H1 (cell line): ENCODE measurements around the gene ELOVL2. TPM values are rescaled to one million over a fixed set of nuclear protein-coding genes. Genes with fewer than 3 reads are reported as not detected.

Experiments used
- CTCF ChIA-PET: fragments of 300-600 bp; sonication (Branson Sonifier 250); formaldehyde crosslinking; loops from one replicate; lab custom pipeline; 2021; ENCODE audit not compliant: partially characterized antibody; lab: Charles Lee
- POLR2A ChIA-PET: fragments of 300-600 bp; sonication (Branson Sonifier 250); formaldehyde crosslinking; loops from one replicate; lab custom pipeline; 2021; ENCODE audit warnings: inconsistent platforms; ENCODE audit not compliant: partially characterized antibody; lab: Charles Lee
- DNase-seq, 2 experiments: peaks; one replicate each; pipeline versions ENCODE4 v3.0.0 to v3.0.0-alpha.2; 2010 to 2022; ENCODE audit warnings: low spot score in 2 of 2, low read depth in 1 of 2, mixed read lengths in 1 of 2
- FAIRE-seq: peaks from 2 replicates; lab custom pipeline; 2011; peaks lifted over from hg19 to GRCh38; lab: Jason Lieb, UNC
- H2AFZ ChIP-seq: 2 replicates; pipeline ENCODE4 v1.8.1; 2012; ENCODE audit warnings: low read length, inconsistent platforms
- H2AK5ac ChIP-seq: 2 replicates; pipeline ENCODE4 v1.6.1; 2013; ENCODE audit warnings: low read depth, low read length
- H2BK120ac ChIP-seq: replicated peaks from 2 replicates; pipeline ENCODE3; 2013; ENCODE audit warnings: low read depth, low read length, inconsistent platforms
- H2BK12ac ChIP-seq: 2 replicates; pipeline ENCODE4 v1.6.1; 2013; ENCODE audit warnings: low read depth, low read length
- H2BK15ac ChIP-seq: 2 replicates; pipeline ENCODE4 v1.6.1; 2013; ENCODE audit warnings: low read length
- H2BK20ac ChIP-seq: 2 replicates; pipeline ENCODE4 v1.6.1; 2013; ENCODE audit warnings: low read length
- H2BK5ac ChIP-seq: 2 replicates; pipeline ENCODE4 v1.6.1; 2013; ENCODE audit warnings: low read depth, low read length
- H3K14ac ChIP-seq: 2 replicates; pipeline ENCODE4 v1.6.1; 2013; ENCODE audit warnings: inconsistent platforms; ENCODE audit not compliant: insufficient read length
- H3K18ac ChIP-seq: 2 replicates; pipeline ENCODE4 v1.6.1; 2013; ENCODE audit warnings: low read length; ENCODE audit errors: extremely low read depth
- H3K23ac ChIP-seq: 2 replicates; pipeline ENCODE4 v1.6.1; 2013; ENCODE audit warnings: inconsistent platforms; ENCODE audit not compliant: insufficient read length
- H3K23me2 ChIP-seq: 2 replicates; pipeline ENCODE4 v1.6.1; 2013; ENCODE audit warnings: low read depth, low read length
- H3K27ac ChIP-seq: 2 replicates; pipeline ENCODE4 v1.6.1; 2011; ENCODE audit warnings: low read depth, low read length, inconsistent platforms
- H3K27me3 ChIP-seq, 4 experiments: replicated peaks in 1 of 4; 1 replicate in 1 of 4; 2 replicates in 3 of 4; pipeline versions ENCODE4 v1.6.1 to v1.8.1; 2011 to 2013; ENCODE audit warnings: low read length in 3 of 4, mild to moderate bottlenecking in 3 of 4, inconsistent platforms in 2 of 4, mixed read lengths in 2 of 4, moderate library complexity in 1 of 4; ENCODE audit not compliant: control insufficient read depth in 3 of 4, insufficient read depth in 3 of 4; ENCODE audit errors: extremely low read depth in 1 of 4
- H3K36me3 ChIP-seq, 4 experiments: 2 replicates each; pipeline versions ENCODE4 v1.6.1 to v1.8.1; 2011 to 2013; ENCODE audit warnings: mild to moderate bottlenecking in 4 of 4, low read length in 3 of 4, moderate library complexity in 2 of 4, control low read depth in 1 of 4, inconsistent platforms in 1 of 4; ENCODE audit not compliant: insufficient read depth in 4 of 4, control insufficient read depth in 2 of 4
- H3K4ac ChIP-seq: replicated peaks from 2 replicates; pipeline ENCODE3; 2013; ENCODE audit warnings: low read length, low read depth, mixed read lengths, inconsistent platforms; ENCODE audit not compliant: insufficient read length
- H3K4me1 ChIP-seq, 4 experiments: replicated peaks in 1 of 4; 1 replicate in 1 of 4; 2 replicates in 3 of 4; pipeline versions ENCODE4 v1.6.1 to v1.8.1; 2011 to 2013; ENCODE audit warnings: low read length in 3 of 4, inconsistent platforms in 2 of 4, mixed read lengths in 1 of 4; ENCODE audit not compliant: insufficient read depth in 4 of 4, control insufficient read depth in 3 of 4
- H3K4me2 ChIP-seq, 2 experiments: 2 replicates each; pipeline versions ENCODE4 v1.6.1 to v1.8.1; 2011 to 2013; ENCODE audit warnings: low read depth in 2 of 2, low read length in 2 of 2, control low read depth in 1 of 2, inconsistent platforms in 1 of 2, mild to moderate bottlenecking in 1 of 2; ENCODE audit not compliant: insufficient read depth in 1 of 2
- H3K4me3 ChIP-seq, 4 experiments: fragments of 200-600, 300-600 bp in 1 of 4; sonication (generic), shearing (Covaris generic), sonication (Bioruptor Twin) in 1 of 4; 2 replicates each; pipeline versions ENCODE4 v1.5.1 to v1.8.1; 2011 to 2016; ENCODE audit warnings: low read length in 4 of 4, low read depth in 3 of 4, control low read depth in 2 of 4, inconsistent platforms in 2 of 4, mild to moderate bottlenecking in 2 of 4, mixed read lengths in 1 of 4, moderate library complexity in 1 of 4; ENCODE audit not compliant: insufficient read depth in 2 of 4; ENCODE audit errors: extremely low read depth in 1 of 4
- H3K56ac ChIP-seq: replicated peaks from 2 replicates; pipeline ENCODE3; 2013; ENCODE audit warnings: low read depth, mild to moderate bottlenecking, mixed read lengths, low read length, inconsistent platforms; ENCODE audit not compliant: insufficient read length
- H3K79me1 ChIP-seq: 2 replicates; pipeline ENCODE4 v1.6.1; 2013; ENCODE audit warnings: low read depth, low read length, control low read depth
- H3K79me2 ChIP-seq, 2 experiments: 2 replicates each; pipeline versions ENCODE4 v1.6.1 to v1.8.1; 2012 to 2013; ENCODE audit warnings: low read length in 2 of 2, mild to moderate bottlenecking in 2 of 2, inconsistent platforms in 1 of 2; ENCODE audit not compliant: insufficient read depth in 2 of 2, control insufficient read depth in 1 of 2
- H3K9ac ChIP-seq, 4 experiments: replicated peaks in 1 of 4; 1 replicate in 1 of 4; 2 replicates in 3 of 4; pipeline versions ENCODE4 v1.6.1 to v1.8.1; 2011 to 2013; ENCODE audit warnings: low read depth in 3 of 4, low read length in 3 of 4, control low read depth in 2 of 4, mild to moderate bottlenecking in 2 of 4, moderate library complexity in 2 of 4, inconsistent platforms in 1 of 4; ENCODE audit errors: extremely low read depth in 1 of 4
- H3K9me3 ChIP-seq, 2 experiments: 2 replicates each; pipeline versions ENCODE4 v1.6.1 to v1.8.1; 2012 to 2013; ENCODE audit warnings: mild to moderate bottlenecking in 2 of 2, moderate library complexity in 2 of 2, control low read depth in 1 of 2, inconsistent platforms in 1 of 2, low read depth in 1 of 2, low read length in 1 of 2, mixed read lengths in 1 of 2; ENCODE audit not compliant: insufficient read depth in 2 of 2
- H4K20me1 ChIP-seq, 2 experiments: replicated peaks in 1 of 2; 2 replicates each; pipeline versions ENCODE3 to v1.8.1; 2011 to 2013; ENCODE audit warnings: inconsistent platforms in 2 of 2, low read length in 2 of 2, mild to moderate bottlenecking in 1 of 2; ENCODE audit not compliant: insufficient read depth in 2 of 2, control insufficient read depth in 1 of 2
- H4K5ac ChIP-seq: 2 replicates; pipeline ENCODE4 v1.6.1; 2013; ENCODE audit warnings: low read length, low read depth, mixed read lengths, inconsistent platforms; ENCODE audit not compliant: insufficient read length
- H4K8ac ChIP-seq: 2 replicates; pipeline ENCODE4 v1.8.0; 2013; ENCODE audit warnings: mild to moderate bottlenecking, moderate library complexity, low read length, inconsistent platforms; ENCODE audit not compliant: insufficient read depth; ENCODE audit errors: extremely low read depth
- H4K91ac ChIP-seq: replicated peaks from 2 replicates; pipeline ENCODE3; 2013; ENCODE audit warnings: low read length, mixed read lengths, inconsistent platforms; ENCODE audit not compliant: insufficient read length
- ASH2L ChIP-seq: fragments of 200-600, 300-600 bp; sonication (generic); IDR thresholded peaks from one replicate; pipeline ENCODE4 v1.7.1; 2017; ENCODE audit warnings: low read length
- CBX5 ChIP-seq: fragments of 300-800, 300-1000 bp; sonication (generic); IDR thresholded peaks from 2 replicates; pipeline ENCODE4 v1.7.1; 2016; ENCODE audit warnings: antibody characterized with exemption, low read length, low read depth
- CHD1 ChIP-seq: IDR thresholded peaks from 2 replicates; pipeline ENCODE4 v1.6.1; 2012; ENCODE audit warnings: low read depth, low read length, improper control_type of control experiment
- FOSL1 ChIP-seq: IDR thresholded peaks from 2 replicates; pipeline ENCODE4 v1.6.1; 2011; ENCODE audit warnings: mild to moderate bottlenecking, low read depth, low read length, moderate library complexity; ENCODE audit not compliant: insufficient read depth
- KDM1A ChIP-seq: fragments of 200-600, 300-600 bp; sonication (generic); IDR thresholded peaks from 2 replicates; pipeline ENCODE4 v1.7.1; 2016; ENCODE audit warnings: mild to moderate bottlenecking, low read length, borderline replicate concordance
- RAD21 ChIP-seq, 2 experiments: IDR thresholded peaks in 1 of 2; conservative IDR thresholded peaks in 1 of 2; 2 replicates each; pipeline ENCODE4 v1.6.1; 2011; ENCODE audit warnings: low read depth in 2 of 2, low read length in 2 of 2, improper control_type of control experiment in 1 of 2, inconsistent platforms in 1 of 2, mild to moderate bottlenecking in 1 of 2, moderate library complexity in 1 of 2
- SAP30 ChIP-seq: fragments of 300-600 bp; sonication (generic); IDR thresholded peaks from 2 replicates; pipeline ENCODE4 v1.7.1; 2012; ENCODE audit warnings: low read length, moderate library complexity, mild to moderate bottlenecking, inconsistent platforms; ENCODE audit not compliant: insufficient read depth, insufficient replicate concordance
- TBP ChIP-seq: IDR thresholded peaks from 2 replicates; pipeline ENCODE4 v1.6.1; 2011; ENCODE audit warnings: low read depth, low read length, improper control_type of control experiment
- TEAD4 ChIP-seq: IDR thresholded peaks from 2 replicates; pipeline ENCODE4 v1.6.1; 2012; ENCODE audit warnings: low read depth, low read length, inconsistent platforms, mixed read lengths
- WGBS, 2 experiments: shearing (Covaris generic) in 1 of 2; methylation state at CpG; one replicate each; pipeline versions ENCODE4 v1.1.6 to v1.1.7; 2013 to 2015; ENCODE audit warnings: low lambda C conversion rate in 2 of 2, mixed read lengths in 2 of 2, inconsistent platforms in 1 of 2, low coverage in 1 of 2, missing lambda C conversion rate in 1 of 2; ENCODE audit not compliant: insufficient replicate concordance in 2 of 2, insufficient coverage in 1 of 2, insufficient read length in 1 of 2; ENCODE audit errors: extremely low coverage in 1 of 2, missing lambda C conversion rate in 1 of 2; 5-methylcytosine and 5-hydroxymethylcytosine counted together
- polyA plus RNA-seq, 7 experiments: library from polyadenylated mRNA; depleted of rRNA in 3 of 7; stranded (reverse) in 5 of 7; unstranded in 2 of 7; fragments of >200 nt in 5 of 7; fragments of 200-250 nt in 2 of 7; gene quantifications; 1 replicate in 5 of 7; 2 replicates in 1 of 7; 4 replicates in 1 of 7; pipeline versions ENCODE4 v1.2.1 to v1.2.3, GENCODE V29; 2011 to 2013; ENCODE audit warnings: missing spikeins in 2 of 7, mixed read lengths in 2 of 7
- total RNA-seq: library from RNA; stranded (reverse); fragmentation: NEBNext Ultra II Directional; extraction: Animal tissue kit (Norgen Biotek cat#: 25700); gene quantifications from 2 replicates; pipeline ENCODE4 v1.2.1, GENCODE V29; 2021
- TF ChIP-seq, protein P1 (sequence below): IDR thresholded peaks from 2 replicates; pipeline ENCODE4 v1.6.1; 2012; ENCODE audit warnings: inconsistent platforms
- TF ChIP-seq, protein P2 (sequence below): IDR thresholded peaks from 2 replicates; pipeline ENCODE4 v1.6.1; 2012; ENCODE audit warnings: inconsistent platforms
- TF ChIP-seq, protein P3 (sequence below): IDR thresholded peaks from 2 replicates; pipeline ENCODE4 v1.6.1; 2011; ENCODE audit warnings: low read length, improper control_type of control experiment

The ELOVL2 gene
- total and polyA plus RNA-seq, 2 of the 8 experiments (the other 6 are each of a cell fraction or from before 2014, with no cell fraction given), result 0.42 to 0.89 TPM

DNA sequence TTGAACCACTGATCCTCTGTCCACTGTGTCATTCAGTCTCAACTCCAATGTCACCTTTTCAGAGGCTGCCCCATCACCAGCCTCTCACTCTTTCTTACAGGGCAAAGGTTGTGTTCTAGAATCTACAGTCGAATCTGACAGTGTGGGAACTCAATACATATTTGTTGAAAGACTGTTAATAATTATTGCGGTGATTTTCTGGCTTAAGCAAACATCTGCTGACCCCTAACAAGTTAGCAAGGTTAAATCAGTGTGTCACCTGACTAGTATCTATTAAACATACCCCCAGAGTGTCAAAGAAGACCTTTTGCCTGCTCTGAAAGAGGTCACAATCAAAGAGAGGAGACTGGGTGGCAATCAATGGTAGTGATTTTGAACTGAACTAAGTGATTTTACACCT, 41.9 kb downstream of the ELOVL2 start:
- Histone ChIP-seq H3K4me1 (peaks cover 0 to 1% (median 0%) of the 10 kb centered on the region in 4 experiments; a peak in 2 of 7 replicates), H3K79me1 (no peaks in the 10 kb centered on the region), H4K91ac (no peak overlapping the region), H3K9ac (no peak overlapping the region), H3K18ac (no peak overlapping the region), H4K20me1 (no peaks in the 10 kb centered on the region), H4K5ac (no peak overlapping the region), H3K23me2 (no peaks in the 10 kb centered on the region), H3K56ac (no peak overlapping the region), H4K8ac (no peak overlapping the region), H2BK20ac (no peak overlapping the region), H3K4me2 (no peak overlapping the region), H2BK12ac (no peak overlapping the region), H2AFZ (no peak overlapping the region), H3K27ac (no peak overlapping the region), H3K23ac (no peak overlapping the region), H3K9me3 (no peaks in the 10 kb centered on the region), H3K27me3 (no peaks in the 10 kb centered on the region), H2BK15ac (no peak overlapping the region), H3K36me3 (no peaks in the 10 kb centered on the region), H2BK5ac (no peak overlapping the region), H3K4ac (no peak overlapping the region), H3K79me2 (no peaks in the 10 kb centered on the region), H2BK120ac (no peak overlapping the region), H2AK5ac (no peak overlapping the region), H3K4me3 (no peak overlapping the region), H3K14ac (no peak overlapping the region)
- DNase-seq (no peak), FAIRE-seq (no peak)
- ChIA-PET CTCF (interaction anchor here (0.6 to 1.6 kb wide), 4 partner anchors 10 to 116 kb away, joined by 3 to 5 read pairs (median 4); partner anchors contain the start of gene SYCP2L), POLR2A (interaction anchor here (0.6 to 1.5 kb wide), 2 partner anchors 10 to 145 kb away, joined by 3 to 4 read pairs; no protein-coding TSS in a partner anchor)
- WGBS, 2 experiments, result 74% methylated on average over 2 of the region's 2 CpGs; no CpG with 5 or more reads in 1 of the 2 experiments
- TF ChIP-seq KDM1A (no peak), TBP (no peak), FOSL1 (no peak), SAP30 (no peak), CBX5 (no peak), RAD21 (IDR thresholded peaks at IDR 0.05 in 1 of 2, conservative IDR thresholded peaks at IDR 0.05 in 1 of 2; ENCODE audit: low read depth in 2 of 2, low read length in 2 of 2) (no peak), ASH2L (no peak), CHD1 (no peak), TEAD4 (no peak)
- TF ChIP-seq, protein P1, sequence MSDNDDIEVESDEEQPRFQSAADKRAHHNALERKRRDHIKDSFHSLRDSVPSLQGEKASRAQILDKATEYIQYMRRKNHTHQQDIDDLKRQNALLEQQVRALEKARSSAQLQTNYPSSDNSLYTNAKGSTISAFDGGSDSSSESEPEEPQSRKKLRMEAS, result no peak
- TF ChIP-seq, protein P2, sequence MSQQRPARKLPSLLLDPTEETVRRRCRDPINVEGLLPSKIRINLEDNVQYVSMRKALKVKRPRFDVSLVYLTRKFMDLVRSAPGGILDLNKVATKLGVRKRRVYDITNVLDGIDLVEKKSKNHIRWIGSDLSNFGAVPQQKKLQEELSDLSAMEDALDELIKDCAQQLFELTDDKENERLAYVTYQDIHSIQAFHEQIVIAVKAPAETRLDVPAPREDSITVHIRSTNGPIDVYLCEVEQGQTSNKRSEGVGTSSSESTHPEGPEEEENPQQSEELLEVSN, result no peak
- TF ChIP-seq, protein P3, sequence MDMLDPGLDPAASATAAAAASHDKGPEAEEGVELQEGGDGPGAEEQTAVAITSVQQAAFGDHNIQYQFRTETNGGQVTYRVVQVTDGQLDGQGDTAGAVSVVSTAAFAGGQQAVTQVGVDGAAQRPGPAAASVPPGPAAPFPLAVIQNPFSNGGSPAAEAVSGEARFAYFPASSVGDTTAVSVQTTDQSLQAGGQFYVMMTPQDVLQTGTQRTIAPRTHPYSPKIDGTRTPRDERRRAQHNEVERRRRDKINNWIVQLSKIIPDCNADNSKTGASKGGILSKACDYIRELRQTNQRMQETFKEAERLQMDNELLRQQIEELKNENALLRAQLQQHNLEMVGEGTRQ, result no peak
